Breast epithelium (tissue), 4 donors: ENCODE data around the gene SLC10A7. TPM values are rescaled to one million over a fixed set of nuclear protein-coding genes. Genes with fewer than 3 reads are reported as not detected.
"Not testable (repeated sequence)": the region's sequence is repeated elsewhere in the genome, so short reads cannot be mapped to it uniquely, and the experiment has no call there.

ENCODE experiments used
- DNase-seq, 2 donors: peaks; one replicate each; pipeline ENCODE4 v3.0.0-alpha.2; 2019; ENCODE audit warnings: low spot score in 2 of 2
- H3K27ac ChIP-seq, 2 donors: fragments of 200-600 bp; sonication (generic) in 1 of 2; one replicate each; pipeline ENCODE4 v1.5.1; 2016 to 2019; ENCODE audit warnings: mild to moderate bottlenecking in 1 of 2
- H3K27me3 ChIP-seq, 2 donors: fragments of 200-600 bp; sonication (generic) in 1 of 2; one replicate each; pipeline versions ENCODE4 v1.5.1 to v1.6.0; 2017 to 2019; ENCODE audit warnings: control low read depth in 1 of 2, mild to moderate bottlenecking in 1 of 2
- H3K36me3 ChIP-seq: fragments of 200-600 bp; one replicate; pipeline ENCODE4 v1.5.1; 2019
- H3K4me1 ChIP-seq, 2 donors: fragments of 200-600 bp; sonication (generic); one replicate each; pipeline ENCODE4 v1.5.1; 2016 to 2019; ENCODE audit warnings: control low read depth in 1 of 2
- H3K4me3 ChIP-seq, 3 donors: fragments of 200-600 bp; sonication (generic); 1 replicate in 2 of 3; 2 replicates in 1 of 3; pipeline ENCODE4 v1.5.1; 2016 to 2019; ENCODE audit warnings: mild to moderate bottlenecking in 3 of 3, moderate library complexity in 2 of 3
- H3K9me3 ChIP-seq, 2 donors: fragments of 200-600 bp; sonication (generic) in 1 of 2; one replicate each; pipeline ENCODE4 v1.5.1; 2016 to 2019; ENCODE audit warnings: control low read depth in 1 of 2
- CTCF ChIP-seq, 3 donors: fragments of 450-650 bp; IDR thresholded peaks; one replicate each; pipeline ENCODE4 v1.5.1; 2016 to 2017; ENCODE audit warnings: antibody characterized with exemption in 3 of 3, mild to moderate bottlenecking in 3 of 3, moderate library complexity in 3 of 3
- POLR2A ChIP-seq: fragments of 450-650 bp; IDR thresholded peaks from one replicate; pipeline ENCODE4 v1.6.1; 2016; ENCODE audit warnings: antibody characterized with exemption, mild to moderate bottlenecking, moderate library complexity
- POLR2AphosphoS5 ChIP-seq, 3 donors: sonication (generic); formaldehyde crosslinking; IDR thresholded peaks; one replicate each; pipeline ENCODE4 v1.6.1; 2017; ENCODE audit warnings: antibody characterized with exemption in 3 of 3
- intact Hi-C: fragments of 100-400 bp; cut with DNase I; formaldehyde crosslinking; loops from one replicate; pipeline ENCODE4 v1.15.1; 2023; ENCODE audit warnings: low total_unique reads
- total RNA-seq, 3 donors: library from RNA; depleted of rRNA; stranded (reverse); fragments of >200 nt; gene quantifications; one replicate each; pipeline ENCODE4 v1.1.0, GENCODE V29; 2016

Gene SLC10A7
- total RNA-seq, 3 donors from 2014 or later = 11.7 to 25.8 (median 17.0) TPM

- TF ChIP-seq POLR2A (no peak), CTCF (IDR thresholded peaks at IDR 0.05) (no peak), POLR2AphosphoS5 (IDR thresholded peaks at IDR 0.05) (no peak)
- H3K27me3 ChIP-seq = no peaks in the 10 kb centered on the region
- H3K27ac ChIP-seq = no peak overlapping the region
- intact Hi-C loops = no loop called here
- no peak for DNase-seq
- no peaks in the 10 kb centered on the region for H3K36me3 ChIP-seq
- no peak overlapping the region for H3K4me3 ChIP-seq
- no peaks in the 10 kb centered on the region for H3K4me1 ChIP-seq
- peaks cover under 1 to 4% of the 10 kb centered on the region in 2 donors for H3K9me3 ChIP-seq
Measured at GRCh38 chr4:146368209-146368608, 153.5 kb downstream of the SLC10A7 start.

GRCh38 chr4:146367347-146367746, 154.4 kb downstream of the SLC10A7 start:
- intact Hi-C loops = no loop called here
- TF ChIP-seq POLR2A (no peak), POLR2AphosphoS5 (IDR thresholded peaks at IDR 0.05) (no peak), CTCF (IDR thresholded peaks at IDR 0.05) (no peak)
- H3K4me3 ChIP-seq = no peak overlapping the region
- no peaks in the 10 kb centered on the region for H3K27me3 ChIP-seq
- H3K4me1 ChIP-seq = no peaks in the 10 kb centered on the region
- no peak for DNase-seq
- peaks cover 4 to 11% of the 10 kb centered on the region in 2 donors for H3K9me3 ChIP-seq
- H3K36me3 ChIP-seq = no peaks in the 10 kb centered on the region
- H3K27ac ChIP-seq = no peak overlapping the region

- intact Hi-C loops = no loop called here
Measured at GRCh38 chr4:146359771-146360170, 162.0 kb downstream of the SLC10A7 start.

GRCh38 chr4:146350114-146350513, 171.6 kb downstream of the SLC10A7 start:
- H3K4me3 ChIP-seq, H3K27ac ChIP-seq, DNase-seq, H3K4me1 ChIP-seq, intact Hi-C loops, H3K36me3 ChIP-seq, H3K27me3 ChIP-seq, H3K9me3 ChIP-seq: not testable (repeated sequence)

More at GRCh38 chr4:146359771-146360170, 162.0 kb downstream of the SLC10A7 start:
- Histone ChIP-seq H3K36me3 (no peaks in the 10 kb centered on the region), H3K9me3 (peaks cover 4 to 20% of the 10 kb centered on the region in 2 donors), H3K4me1 (no peaks in the 10 kb centered on the region), H3K4me3 (no peak overlapping the region), H3K27ac (no peak overlapping the region), H3K27me3 (no peaks in the 10 kb centered on the region)
- TF ChIP-seq POLR2A (no peak), CTCF (IDR thresholded peaks at IDR 0.05) (no peak), POLR2AphosphoS5 (IDR thresholded peaks at IDR 0.05) (no peak)
- DNase-seq = no peak

- H3K9me3 ChIP-seq = no peaks in the 10 kb centered on the region
- H3K27ac ChIP-seq = no peak overlapping the region
- no peak overlapping the region for H3K4me3 ChIP-seq
- H3K36me3 ChIP-seq = no peaks in the 10 kb centered on the region
- DNase-seq = no peak
- H3K27me3 ChIP-seq = no peaks in the 10 kb centered on the region
- intact Hi-C loops = no loop called here
- H3K4me1 ChIP-seq = no peaks in the 10 kb centered on the region
- TF ChIP-seq CTCF (IDR thresholded peaks at IDR 0.05) (no peak), POLR2A (no peak), POLR2AphosphoS5 (IDR thresholded peaks at IDR 0.05) (no peak)
Measured at GRCh38 chr4:146349306-146349705, 172.4 kb downstream of the SLC10A7 start.

- H3K4me3 ChIP-seq = no peak overlapping the region
- TF ChIP-seq CTCF (IDR thresholded peaks at IDR 0.05) = no peak
- TF ChIP-seq POLR2A = no peak
- TF ChIP-seq POLR2AphosphoS5 (IDR thresholded peaks at IDR 0.05) = no peak
- intact Hi-C loops = no loop called here
- H3K27ac ChIP-seq = no peak overlapping the region
- no peaks in the 10 kb centered on the region for H3K36me3 ChIP-seq
- H3K4me1 ChIP-seq = no peaks in the 10 kb centered on the region
- no peak for DNase-seq
- no peaks in the 10 kb centered on the region for H3K27me3 ChIP-seq
- no peaks in the 10 kb centered on the region for H3K9me3 ChIP-seq
Measured at GRCh38 chr4:146347822-146348221, 173.9 kb downstream of the SLC10A7 start.
